Sciatic nerve (tissue), 2 donors: ENCODE data around the gene MOGAT2. TPM values are rescaled to one million over a fixed set of nuclear protein-coding genes. Genes with fewer than 3 reads are reported as not detected.
"Not testable (repeated sequence)": the region's sequence is repeated elsewhere in the genome, so short reads cannot be mapped to it uniquely, and the experiment has no call there.

Source experiments
- ATAC-seq: fragments of 200-7000 bp; cut with Tn5 transposase; one replicate; pipeline ENCODE4 v1.9.1; 2020; ENCODE audit warnings: mild to moderate bottlenecking, moderate library complexity
- DNase-seq: peaks from one replicate; pipeline ENCODE4 v3.0.0-alpha.2; 2020; ENCODE audit warnings: low spot score
- intact Hi-C: fragments of 100-400 bp; cut with DNase I; formaldehyde crosslinking; loops from one replicate; pipeline ENCODE4 v1.14.2; 2022
- total RNA-seq: library from RNA; stranded (reverse); fragmentation: NEBNext Ultra II Directional; extraction: Animal tissue kit (Norgen Biotek cat#: 25700); gene quantifications from one replicate; pipeline ENCODE4 v1.2.1, GENCODE V29; 2021
- donor health status: DM: no; HTN: no; CAD: no.
- donor health status: DM: no; HTN: no; CAD: no.

MOGAT2 gene
- total RNA-seq, 1 donor from 2014 or later: 0.18 TPM

GRCh38 chr11:75745807-75746206, 28.2 kb downstream of the MOGAT2 start:
- no peak for ATAC-seq
- no peak for DNase-seq
- intact Hi-C loops: no loop called here

DNA sequence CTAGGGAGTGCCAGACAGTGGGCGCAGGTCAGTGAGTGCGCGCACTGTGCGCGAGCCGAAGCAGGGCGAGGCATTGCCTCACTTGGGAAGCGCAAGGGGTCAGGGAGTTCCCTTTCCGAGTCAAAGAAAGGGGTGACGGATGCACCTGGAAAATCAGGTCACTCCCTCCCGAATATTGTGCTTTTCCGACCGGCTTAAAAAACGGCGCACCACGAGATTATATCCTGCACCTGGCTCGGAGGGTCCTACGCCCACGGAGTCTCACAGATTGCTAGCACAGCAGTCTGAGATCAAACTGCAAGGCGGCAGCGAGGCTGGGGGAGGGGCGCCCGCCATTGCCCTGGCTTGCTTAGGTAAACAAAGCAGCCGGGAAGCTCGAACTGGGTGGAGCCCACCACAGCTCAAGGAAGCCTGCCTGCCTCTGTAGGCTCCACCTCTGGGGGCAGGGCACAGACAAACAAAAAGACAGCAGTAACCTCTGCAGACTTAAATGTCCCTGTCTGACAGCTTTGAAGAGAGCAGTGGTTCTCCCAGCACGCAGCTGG, 31.2 kb downstream of the MOGAT2 start:
- intact Hi-C loops, ATAC-seq, DNase-seq: not testable (repeated sequence)

- intact Hi-C loops, DNase-seq, ATAC-seq: not testable (repeated sequence)
These were observed 37.3 kb downstream of the MOGAT2 start for GRCh38 chr11:75754933-75755332.

DNA sequence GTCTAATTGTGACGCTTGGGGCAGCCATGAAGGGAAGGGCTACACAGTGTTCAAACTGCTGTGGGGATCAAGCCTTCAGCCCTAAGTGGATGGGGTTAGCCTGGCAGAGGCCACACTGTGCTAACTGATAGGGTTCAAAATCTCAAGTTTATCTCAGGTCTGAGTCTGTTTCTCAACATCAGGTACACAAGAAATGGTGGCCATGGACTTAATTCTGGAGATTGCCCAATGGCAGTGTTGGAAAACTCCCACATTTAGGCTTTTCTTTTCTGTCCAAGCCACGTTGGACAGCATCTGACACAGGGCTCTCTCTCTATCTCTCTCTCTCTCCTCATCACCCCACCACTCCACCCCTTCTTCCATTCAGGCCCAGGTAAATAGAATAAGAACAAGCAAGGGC, 40.0 kb downstream of the MOGAT2 start:
- no peak for DNase-seq
- intact Hi-C loops: no loop called here
- no peak for ATAC-seq

- DNase-seq: no peak
- ATAC-seq: no peak
- intact Hi-C loops: no loop called here
These were observed 42.2 kb downstream of the MOGAT2 start for GRCh38 chr11:75759832-75760231.

- intact Hi-C loops: no loop called here
- DNase-seq (no peak), ATAC-seq (no peak)
These were observed 42.6 kb downstream of the MOGAT2 start for GRCh38 chr11:75760243-75760642.

GRCh38 chr11:75760710-75761493, 43.3 kb downstream of the MOGAT2 start:
- intact Hi-C loops: no loop called here

DNA sequence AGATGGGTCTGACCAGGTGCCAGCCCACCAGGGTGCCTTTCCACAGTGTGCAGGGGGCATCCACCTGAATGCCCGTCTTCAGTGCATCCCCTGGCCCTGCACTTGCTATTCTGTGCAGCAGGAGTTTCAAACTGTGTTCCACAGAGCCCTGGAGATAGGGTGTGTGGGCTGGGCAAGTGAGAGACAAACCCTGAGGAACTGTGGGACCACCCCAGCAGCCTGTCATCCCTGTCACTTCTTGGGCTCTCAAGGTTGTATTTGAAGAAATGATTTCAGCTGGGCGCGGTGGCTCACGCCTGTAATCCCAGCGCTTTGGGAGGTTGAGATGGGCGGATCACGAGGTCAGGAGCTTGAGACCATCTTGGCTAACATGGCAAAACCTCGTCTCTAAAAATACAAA, 44.5 kb downstream of the MOGAT2 start:
- no peak for ATAC-seq
- peak; percentile 32 for DNase-seq
- intact Hi-C loops: no loop called here

More at GRCh38 chr11:75760710-75761493, 43.3 kb downstream of the MOGAT2 start:
- no peak for DNase-seq
- ATAC-seq: no peak

DNA sequence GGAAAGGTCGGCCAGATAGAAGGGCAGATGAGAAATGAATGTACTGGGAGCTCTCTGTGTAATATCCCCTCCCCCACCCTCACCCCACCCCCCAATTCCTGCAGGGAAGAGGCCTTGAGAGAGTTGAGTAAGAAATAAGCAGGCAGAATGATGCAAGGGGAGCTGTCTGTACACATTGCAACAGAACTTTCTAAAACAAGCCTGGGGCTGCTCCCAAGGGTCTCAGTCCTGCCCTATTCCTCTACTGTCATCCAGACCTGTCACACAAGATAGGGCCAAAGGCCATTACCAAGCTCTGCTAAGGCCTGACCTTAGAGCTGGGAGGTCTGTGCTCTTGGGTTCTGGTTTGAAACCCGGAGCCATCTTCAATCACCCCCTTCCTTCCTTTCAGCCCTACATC, 45.2 kb downstream of the MOGAT2 start:
- peak; percentile 14 for DNase-seq
- intact Hi-C loops: no loop called here
- peak; percentile 66 for ATAC-seq

GRCh38 chr11:75763846-75764245, 46.2 kb downstream of the MOGAT2 start:
- intact Hi-C loops: no loop called here

GRCh38 chr11:75765116-75765515, 47.5 kb downstream of the MOGAT2 start:
- no peak for DNase-seq

More at GRCh38 chr11:75763846-75764245, 46.2 kb downstream of the MOGAT2 start:
- no peak for DNase-seq
- no peak for ATAC-seq

DNA sequence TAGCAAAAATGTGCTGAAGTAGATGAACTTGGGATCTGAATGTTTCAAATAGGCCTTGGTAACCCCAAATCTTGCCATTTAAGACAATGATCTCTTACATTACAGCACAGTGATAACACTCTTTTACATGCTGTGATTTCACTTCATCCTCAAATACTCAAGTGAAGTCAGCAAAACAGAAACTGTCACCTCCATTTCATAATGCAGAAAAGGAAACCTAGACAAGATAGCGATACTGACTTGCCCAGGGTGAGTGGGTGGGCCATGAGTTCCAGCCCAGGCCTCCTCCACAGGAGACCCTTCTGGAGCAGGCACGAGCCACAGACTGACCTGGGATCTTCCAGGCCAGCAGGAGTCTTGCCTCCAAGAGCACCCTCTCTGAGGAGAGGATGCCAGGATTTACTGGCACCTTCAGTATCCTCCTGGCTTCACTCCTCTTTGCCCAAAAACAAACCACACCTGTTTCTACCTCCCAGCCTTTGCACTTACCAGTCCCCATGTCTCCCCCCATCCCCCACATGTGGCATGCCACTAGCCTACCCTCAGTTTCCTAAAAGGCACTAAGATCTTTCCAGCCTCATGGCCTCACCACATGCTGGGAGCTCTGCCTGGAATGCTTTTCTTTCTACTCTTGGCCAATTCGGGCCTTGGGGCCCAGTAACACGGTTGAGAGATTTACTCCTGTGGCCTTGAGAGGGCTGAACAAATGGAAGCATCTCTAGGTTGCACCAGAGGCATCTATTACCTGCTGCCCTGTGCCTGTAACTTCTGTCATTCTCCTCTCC, 49.0 kb downstream of the MOGAT2 start:
- ATAC-seq (no peak), DNase-seq (no peak)
- intact Hi-C loops: no loop called here

More at GRCh38 chr11:75765116-75765515, 47.5 kb downstream of the MOGAT2 start:
- no peak for ATAC-seq
- intact Hi-C loops: no loop called here

DNA sequence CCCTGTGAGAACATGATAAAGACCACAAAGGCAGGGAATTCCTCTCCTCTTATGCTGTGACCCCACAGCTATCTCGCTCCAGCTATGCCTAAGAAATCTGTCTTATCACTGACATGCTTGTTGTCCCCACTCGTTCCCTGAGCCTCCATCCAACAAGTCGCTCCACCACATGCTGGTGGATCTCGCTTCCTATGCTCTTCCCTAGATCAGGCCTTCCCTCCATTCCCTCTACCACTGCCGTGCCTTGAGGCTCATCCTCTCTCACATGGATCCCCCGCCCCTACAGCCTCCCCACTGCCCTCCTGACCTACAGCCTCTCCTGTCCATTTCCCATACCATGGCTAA, 49.6 kb downstream of the MOGAT2 start:
- ATAC-seq (no peak), DNase-seq (no peak)
- intact Hi-C loops: no loop called here

DNA sequence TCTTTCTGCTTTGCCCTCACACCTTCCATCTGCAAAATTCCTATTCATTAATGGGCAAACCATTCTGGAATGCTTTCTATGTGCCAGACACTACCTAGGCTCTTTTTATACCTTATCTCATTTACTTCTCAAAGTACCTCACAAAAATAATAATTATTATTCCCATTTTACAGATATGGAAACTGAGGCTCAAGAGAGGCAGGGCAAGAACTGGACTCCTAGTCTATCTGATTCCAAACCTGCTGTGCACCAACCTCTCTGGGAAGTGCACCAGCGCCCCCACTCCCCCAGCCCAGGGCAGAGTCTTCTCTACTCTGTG, 50.1 kb downstream of the MOGAT2 start:
- DNase-seq (no peak), ATAC-seq (no peak)
- intact Hi-C loops: no loop called here

DNA sequence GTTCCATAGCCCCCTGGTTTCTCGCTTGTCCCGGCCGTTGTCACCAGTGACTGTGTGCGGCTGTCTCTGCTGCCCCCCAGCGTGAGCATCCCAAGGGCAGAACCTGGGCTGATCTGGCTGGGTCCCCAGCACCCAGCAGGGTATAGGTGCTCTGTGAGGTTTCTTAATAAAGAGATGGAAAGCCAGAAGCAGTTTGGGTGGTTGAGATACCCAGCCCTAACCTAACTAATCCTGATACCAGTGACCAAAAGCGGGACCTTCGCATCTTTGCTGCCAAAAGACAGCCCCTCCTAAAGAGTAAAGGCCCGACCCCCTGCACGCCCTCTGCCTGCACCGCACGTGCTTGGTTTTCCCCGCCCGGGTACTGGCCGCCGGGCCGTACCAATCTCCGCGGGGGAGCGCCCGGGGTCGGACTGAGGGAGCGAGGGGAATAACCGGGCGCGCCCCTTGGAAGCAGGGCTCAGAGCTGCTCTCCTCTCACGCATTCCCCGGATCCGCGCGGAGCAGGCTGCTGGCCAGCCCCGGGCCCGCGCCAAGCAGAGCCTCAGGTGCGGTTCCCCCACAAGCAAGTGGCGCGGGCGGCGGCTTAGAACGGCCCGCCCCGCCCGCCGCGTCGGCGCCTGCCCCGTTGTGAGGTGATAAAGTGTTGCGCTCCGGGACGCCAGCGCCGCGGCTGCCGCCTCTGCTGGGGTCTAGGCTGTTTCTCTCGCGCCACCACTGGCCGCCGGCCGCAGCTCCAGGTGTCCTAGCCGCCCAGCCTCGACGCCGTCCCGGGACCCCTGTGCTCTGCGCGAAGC, 50.7 kb downstream of the MOGAT2 start, which contains the start of gene DGAT2:
Gene DGAT2 (plus strand): TSS at position 667 of the 797 bp plus-strand sequence. CDS start 214 bp downstream, outside the sequence.
- intact Hi-C loops: no loop called here
- ATAC-seq (peak; percentile 83), DNase-seq (peak; percentile 79)

DNA sequence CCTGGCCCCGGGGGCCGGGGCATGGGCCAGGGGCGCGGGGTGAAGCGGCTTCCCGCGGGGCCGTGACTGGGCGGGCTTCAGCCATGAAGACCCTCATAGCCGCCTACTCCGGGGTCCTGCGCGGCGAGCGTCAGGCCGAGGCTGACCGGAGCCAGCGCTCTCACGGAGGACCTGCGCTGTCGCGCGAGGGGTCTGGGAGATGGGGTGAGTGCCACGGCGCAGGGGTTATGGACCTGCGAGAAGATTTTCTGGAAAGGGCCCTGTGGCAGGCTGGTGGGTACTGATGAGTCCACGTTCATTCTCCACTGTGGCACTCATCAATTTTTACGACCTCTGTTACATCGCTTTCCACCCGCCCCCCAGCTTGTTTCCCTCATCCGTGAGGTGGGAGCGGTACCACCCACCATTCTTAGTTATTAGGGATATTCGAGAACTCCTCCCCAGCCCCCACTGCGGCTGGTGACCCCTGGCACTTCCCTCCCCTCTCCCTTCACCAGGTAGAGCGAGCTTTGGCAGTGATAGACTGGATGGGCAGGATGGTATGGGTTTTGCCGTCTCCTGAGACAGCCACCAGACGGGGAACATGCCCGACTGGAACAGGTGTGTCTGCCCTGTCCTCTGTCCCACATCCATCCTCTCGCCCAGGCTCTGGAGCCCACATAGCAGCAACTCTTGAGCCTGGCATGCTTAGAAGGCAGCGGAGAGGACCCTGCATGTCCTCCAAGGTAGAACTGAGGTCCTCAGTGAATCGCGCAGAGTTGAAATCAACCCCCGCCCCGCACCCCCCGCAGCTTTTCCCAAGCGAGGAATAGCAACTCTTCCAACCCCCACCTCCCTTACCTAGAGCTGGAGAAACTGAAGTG, 51.5 kb downstream of the MOGAT2 start:
- intact Hi-C loops: no loop called here
- DNase-seq: no peak
- ATAC-seq: peak; percentile 8

- no peak for ATAC-seq
- intact Hi-C loops: no loop called here
- no peak for DNase-seq
These were observed 52.5 kb downstream of the MOGAT2 start for GRCh38 chr11:75770102-75770501.

- no peak for ATAC-seq
- DNase-seq: no peak
These were observed 54.2 kb downstream of the MOGAT2 start for GRCh38 chr11:75771646-75772410.

More at GRCh38 chr11:75771646-75772410, 54.2 kb downstream of the MOGAT2 start:
- intact Hi-C loops: no loop called here
